ENCODE results near the gene CLDN1.

The CLDN1 gene

GRCh38 chr3:190258634-190259033 is 63.6 kb downstream of the CLDN1 start:
- H3K9me3 ChIP-seq (ENCODE audit: control insufficient read depth in 2 of 2, low read length in 2 of 2) = no peaks in the 10 kb centered on the region
- H3K27ac ChIP-seq (ENCODE audit: low read depth in 2 of 2, low read length in 2 of 2) = no peak overlapping the region
- no peaks in the 10 kb centered on the region for H3K27me3 ChIP-seq (ENCODE audit: control insufficient read depth in 2 of 2, insufficient read depth in 2 of 2, low read length in 2 of 2)
- no peak overlapping the region for H3K9ac ChIP-seq (ENCODE audit: low read depth in 1 of 2, low read length in 2 of 2)
- no peaks in the 10 kb centered on the region for H3K4me1 ChIP-seq (ENCODE audit: control insufficient read depth in 2 of 2, insufficient read depth in 2 of 2, low read length in 2 of 2)
- H3K4me3 ChIP-seq (ENCODE audit: low read length in 2 of 2) = no peak overlapping the region
- H3K36me3 ChIP-seq (ENCODE audit: control insufficient read depth in 2 of 2, insufficient read depth in 2 of 2, low read length in 2 of 2) = no peaks in the 10 kb centered on the region

Data from mucosa of rectum (tissue), 2 donors.